HepG2 (cell line): ENCODE measurements around the gene TLN1. TPM values are rescaled to one million over a fixed set of nuclear protein-coding genes. Genes with fewer than 3 reads are reported as not detected.

Source experiments
- ATAC-seq: fragments of 200-7000 bp; cut with Tn5 transposase; 3 replicates; pipeline ENCODE4 v1.9.1; 2020; ENCODE audit warnings: mild to moderate bottlenecking, moderate library complexity
- BruUV-seq: library from RNA; stranded (reverse); fragments of 400-500 nt; replicated peaks from 2 replicates; lab custom pipeline; 2021; lab: Mats Ljungman, UMichigan
- CTCF ChIA-PET: fragments of 300-600 bp; formaldehyde crosslinking; extraction: SDS; loops from one replicate; lab custom pipeline; 2021; ENCODE audit warnings: low total read pairs, inconsistent platforms, low intra/inter-chr PET ratio; lab: Yijun Ruan, JAX
- POLR2A ChIA-PET: fragments of 350-600 bp; sonication (Branson Sonifier 250); formaldehyde crosslinking; loops from one replicate; lab custom pipeline; 2020; ENCODE audit warnings: antibody characterized with exemption, inconsistent platforms; lab: Yijun Ruan, JAX
- DNase-seq: peaks from one replicate; pipeline ENCODE4 v3.0.0-alpha.2; 2015; ENCODE audit warnings: low spot score
- FAIRE-seq: peaks from 3 replicates; lab custom pipeline; 2011; peaks lifted over from hg19 to GRCh38; lab: Jason Lieb, UNC
- H2AFZ ChIP-seq: one replicate; pipeline ENCODE4 v1.6.1; 2011; ENCODE audit warnings: low read length, inconsistent platforms
- H3K27ac ChIP-seq: fragments of 300-600 bp; 3 replicates; pipeline ENCODE4 v1.8.0; 2011; ENCODE audit warnings: mixed run types, mild to moderate bottlenecking, mixed read lengths, low read length, inconsistent platforms; ENCODE audit not compliant: insufficient read depth; ENCODE audit errors: extremely low read length
- H3K27me3 ChIP-seq, 2 experiments: fragments of 200-600 bp in 1 of 2; 2 replicates in 1 of 2; 3 replicates in 1 of 2; pipeline versions ENCODE4 v1.6.0 to v1.8.0; 2011; ENCODE audit warnings: low read length in 2 of 2, mild to moderate bottlenecking in 2 of 2, moderate library complexity in 2 of 2, inconsistent platforms in 1 of 2; ENCODE audit not compliant: insufficient read depth in 2 of 2, control insufficient read depth in 1 of 2
- H3K36me3 ChIP-seq, 2 experiments: fragments of 200-600 bp in 1 of 2; replicated peaks in 1 of 2; 2 replicates in 1 of 2; 3 replicates in 1 of 2; pipeline versions ENCODE4 v1.5.1 to v1.8.0; 2011; ENCODE audit warnings: low read length in 2 of 2, inconsistent platforms in 1 of 2; ENCODE audit not compliant: insufficient read depth in 2 of 2, control insufficient read depth in 1 of 2
- H3K4me1 ChIP-seq: 2 replicates; pipeline ENCODE4 v1.5.1; 2012; ENCODE audit warnings: low read length, inconsistent platforms; ENCODE audit not compliant: insufficient read depth
- H3K4me2 ChIP-seq: 2 replicates; pipeline ENCODE4 v1.6.0; 2011; ENCODE audit warnings: low read depth, low read length, inconsistent platforms
- H3K4me3 ChIP-seq, 3 experiments: fragments of 200-600 bp in 1 of 3; sonication (generic), shearing (Covaris generic) in 1 of 3; replicated peaks in 1 of 3; 2 replicates each; pipeline ENCODE4 v1.5.1; 2011 to 2016; ENCODE audit warnings: low read length in 3 of 3, inconsistent platforms in 2 of 3, low read depth in 2 of 3, mild to moderate bottlenecking in 2 of 3, control low read depth in 1 of 3, mixed read lengths in 1 of 3; ENCODE audit not compliant: insufficient read depth in 1 of 3
- H3K79me2 ChIP-seq: one replicate; pipeline ENCODE4 v1.6.1; 2011; ENCODE audit warnings: low read length, inconsistent platforms; ENCODE audit not compliant: insufficient read depth
- H3K9ac ChIP-seq: 2 replicates; pipeline ENCODE4 v1.6.0; 2011; ENCODE audit warnings: mild to moderate bottlenecking, low read depth, low read length, inconsistent platforms; ENCODE audit not compliant: insufficient read depth
- H3K9me3 ChIP-seq: 2 replicates; pipeline ENCODE4 v1.5.1; 2012; ENCODE audit warnings: mild to moderate bottlenecking, low read length
- H4K20me1 ChIP-seq: 2 replicates; pipeline ENCODE4 v1.6.0; 2011; ENCODE audit warnings: inconsistent platforms, mild to moderate bottlenecking, low read length, moderate library complexity; ENCODE audit not compliant: insufficient read depth
- GATA4 ChIP-seq: sonication (generic); IDR thresholded peaks from 2 replicates; pipeline ENCODE4 v1.6.1; 2016; ENCODE audit warnings: antibody characterized with exemption, low read depth, borderline replicate concordance
- RAD51 ChIP-seq: fragments of 450-650 bp; IDR thresholded peaks from 2 replicates; pipeline ENCODE4 v1.6.1; 2016; ENCODE audit warnings: borderline replicate concordance
- SP1 ChIP-seq, 2 experiments: fragments of 450-650 bp in 1 of 2; sonication (generic) in 1 of 2; formaldehyde crosslinking in 1 of 2; IDR thresholded peaks; 2 replicates each; pipeline versions ENCODE4 v1.4.0 to v1.6.1; 2016 to 2020; ENCODE audit warnings: missing genetic modification reagents in 1 of 2
- TP53 ChIP-seq: sonication (generic); formaldehyde crosslinking; conservative IDR thresholded peaks from 2 replicates; pipeline ENCODE4 v1.4.0; 2020; ENCODE audit warnings: missing genetic modification reagents
- ZBTB8A ChIP-seq: sonication (generic); formaldehyde crosslinking; IDR thresholded peaks from 2 replicates; pipeline ENCODE4 v1.4.0; 2020; ENCODE audit warnings: mild to moderate bottlenecking, low read depth, missing genetic modification reagents, borderline replicate concordance
- ZNF282 ChIP-seq: fragments of 450-650 bp; IDR thresholded peaks from 2 replicates; pipeline ENCODE4 v1.6.1; 2018; ENCODE audit not compliant: partially characterized antibody
- WGBS: methylation state at CpG from one replicate; pipeline ENCODE4 v1.1.6; 2017; ENCODE audit warnings: low lambda C conversion rate; 5-methylcytosine and 5-hydroxymethylcytosine counted together
- in situ Hi-C: cut with HindIII; loops from 2 replicates; pipeline ENCODE4 v1.10.0; 2017; ENCODE audit warnings: low pct_unique_long_range_greater_than_20kb; ENCODE audit not compliant: extremely low pct_ligation_motif_present
- intact Hi-C: fragments of 100-400 bp; cut with micrococcal nuclease; formaldehyde crosslinking; loops from one replicate; pipeline ENCODE4 v1.10.0; 2022; ENCODE audit not compliant: unreplicated experiment
- polyA plus RNA-seq, 8 experiments: library from polyadenylated mRNA; depleted of rRNA in 3 of 8; stranded (reverse) in 7 of 8; unstranded in 1 of 8; fragments of >200 nt; fragmentation: Illumina TruSeq in 4 of 8; extraction: Trizol in 4 of 8; gene quantifications; 2 replicates each; pipeline versions ENCODE4 v1.2.1 to v1.2.3, GENCODE V29; 2011 to 2016; ENCODE audit warnings: low read depth in 4 of 8, missing spikeins in 1 of 8, mixed read lengths in 1 of 8; ENCODE audit not compliant: insufficient read depth in 1 of 8
- total RNA-seq, 5 experiments: library from RNA; depleted of rRNA; stranded (reverse); fragments of >200 nt; fragmentation: Illumina TruSeq; extraction: Trizol; gene quantifications; 2 replicates each; pipeline ENCODE4 v1.2.3, GENCODE V29; 2016; ENCODE audit warnings: low read depth in 1 of 5
- TF ChIP-seq, protein P1 (sequence below): sonication (generic); formaldehyde crosslinking; IDR thresholded peaks from 2 replicates; pipeline ENCODE4 v1.5.1; 2020; ENCODE audit warnings: missing genetic modification reagents, mild to moderate bottlenecking, borderline replicate concordance
- TF ChIP-seq, protein P2 (sequence below): sonication (generic); formaldehyde crosslinking; IDR thresholded peaks from 2 replicates; pipeline ENCODE4 v1.9.0; 2021; ENCODE audit warnings: missing genetic modification reagents, mild to moderate bottlenecking, borderline replicate concordance

The TLN1 gene
- total and polyA plus RNA-seq, 2 of the 13 experiments (the other 11 are each of a cell fraction or from before 2014, with no cell fraction given) = 35.2 to 51.8 TPM

DNA sequence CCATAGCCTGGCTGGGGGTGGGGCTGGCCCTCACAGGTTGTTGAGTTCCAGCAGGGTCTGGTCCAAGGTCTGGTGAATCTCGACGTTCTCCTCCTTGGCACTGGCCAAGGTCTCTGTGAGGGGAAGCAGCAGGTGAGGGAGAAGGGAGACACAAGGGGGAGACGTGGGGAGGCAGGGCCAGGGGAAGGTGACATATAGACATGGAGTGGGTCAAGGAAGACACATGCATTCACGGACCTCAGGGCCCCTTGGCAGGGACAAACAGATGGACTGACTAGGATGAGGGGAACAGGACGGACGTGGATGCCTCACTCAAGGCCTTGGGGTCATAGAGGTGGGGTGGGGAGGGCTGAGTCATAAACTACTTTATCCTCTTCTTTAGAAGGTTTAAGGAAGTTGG is 49.9 kb downstream of the TLN1 start:
- in situ Hi-C loops = no loop called here

More for the DNA sequence above, 49.9 kb downstream of the TLN1 start:
- Histone ChIP-seq H3K27me3 (no peaks in the 10 kb centered on the region), H3K79me2 (no peaks in the 10 kb centered on the region), H3K4me3 (no peak overlapping the region), H3K4me2 (no peak overlapping the region)
- no peak for TF ChIP-seq RAD51
- TF ChIP-seq, protein P1, sequence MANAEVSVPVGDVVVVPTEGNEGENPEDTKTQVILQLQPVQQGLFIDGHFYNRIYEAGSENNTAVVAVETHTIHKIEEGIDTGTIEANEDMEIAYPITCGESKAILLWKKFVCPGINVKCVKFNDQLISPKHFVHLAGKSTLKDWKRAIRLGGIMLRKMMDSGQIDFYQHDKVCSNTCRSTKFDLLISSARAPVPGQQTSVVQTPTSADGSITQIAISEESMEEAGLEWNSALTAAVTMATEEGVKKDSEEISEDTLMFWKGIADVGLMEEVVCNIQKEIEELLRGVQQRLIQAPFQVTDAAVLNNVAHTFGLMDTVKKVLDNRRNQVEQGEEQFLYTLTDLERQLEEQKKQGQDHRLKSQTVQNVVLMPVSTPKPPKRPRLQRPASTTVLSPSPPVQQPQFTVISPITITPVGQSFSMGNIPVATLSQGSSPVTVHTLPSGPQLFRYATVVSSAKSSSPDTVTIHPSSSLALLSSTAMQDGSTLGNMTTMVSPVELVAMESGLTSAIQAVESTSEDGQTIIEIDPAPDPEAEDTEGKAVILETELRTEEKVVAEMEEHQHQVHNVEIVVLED (CRISPR knock-in tag) = no peak
- TF ChIP-seq, protein P2, sequence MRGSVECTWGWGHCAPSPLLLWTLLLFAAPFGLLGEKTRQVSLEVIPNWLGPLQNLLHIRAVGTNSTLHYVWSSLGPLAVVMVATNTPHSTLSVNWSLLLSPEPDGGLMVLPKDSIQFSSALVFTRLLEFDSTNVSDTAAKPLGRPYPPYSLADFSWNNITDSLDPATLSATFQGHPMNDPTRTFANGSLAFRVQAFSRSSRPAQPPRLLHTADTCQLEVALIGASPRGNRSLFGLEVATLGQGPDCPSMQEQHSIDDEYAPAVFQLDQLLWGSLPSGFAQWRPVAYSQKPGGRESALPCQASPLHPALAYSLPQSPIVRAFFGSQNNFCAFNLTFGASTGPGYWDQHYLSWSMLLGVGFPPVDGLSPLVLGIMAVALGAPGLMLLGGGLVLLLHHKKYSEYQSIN (CRISPR knock-in tag) = no peak
- no peak for TF ChIP-seq ZNF282
- TF ChIP-seq SP1 (IDR thresholded peaks at IDR 0.05) = no peak
- no peak for TF ChIP-seq SP1 (CRISPR knock-in tag; IDR thresholded peaks at IDR 0.05)
- no peak for TF ChIP-seq TP53 (CRISPR knock-in tag)
- TF ChIP-seq ZBTB8A = no peak
- no peak for TF ChIP-seq GATA4
- TF ChIP-seq, all 625 proteins: peak for 0
- Histone ChIP-seq H3K27ac (no peak overlapping the region), H2AFZ (no peak overlapping the region), H3K9me3 (no peaks in the 10 kb centered on the region), H3K4me1 (peaks cover 22% of the 10 kb centered on the region), H4K20me1 (no peaks in the 10 kb centered on the region), H3K9ac (no peak overlapping the region), H3K36me3 (no peaks in the 10 kb centered on the region)
- DNase-seq = no peak
- no peak for ATAC-seq
- intact Hi-C loops = no loop called here
- ChIA-PET POLR2A (no interaction called here), CTCF (no interaction called here)
- no peak for FAIRE-seq
- no TSS peak for BruUV-seq
- WGBS = 81% methylated on average over 6 of the region's 6 CpGs
